Measurements from ENCODE around the gene PFN4.
A peak's percentile ranks its signal among the peaks of the same experiment; 100 is the strongest.
"Not testable (repeated sequence)": the region's sequence is repeated elsewhere in the genome, so short reads cannot be mapped to it uniquely, and the experiment has no call there.

The PFN4 gene

DNA sequence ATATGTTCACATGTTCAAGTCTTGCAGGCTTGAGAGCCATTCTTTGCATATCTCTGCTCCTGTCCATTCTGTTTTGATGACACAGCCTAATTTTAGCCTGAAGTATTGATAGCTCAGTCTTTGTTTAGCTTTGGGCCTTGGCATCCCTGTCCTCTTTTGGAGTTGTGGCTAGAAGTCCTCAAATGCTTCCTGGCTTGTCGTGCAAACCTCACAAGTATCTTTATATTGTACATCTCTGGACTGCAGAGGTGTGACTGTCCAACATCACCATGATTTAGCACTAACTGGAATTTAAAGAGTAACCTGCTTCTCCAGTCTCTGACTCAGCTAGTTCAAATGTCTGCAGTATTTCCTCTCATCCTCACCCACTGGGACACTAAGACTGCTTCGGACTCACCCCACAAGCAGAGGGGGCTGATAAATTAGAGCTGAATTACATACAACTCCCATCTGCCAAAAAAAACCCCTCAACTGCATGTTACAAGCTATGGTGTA is 11.7 kb downstream of the PFN4 start:
- DNase-seq (ENCODE audit: low read depth) = no peak

DNA sequence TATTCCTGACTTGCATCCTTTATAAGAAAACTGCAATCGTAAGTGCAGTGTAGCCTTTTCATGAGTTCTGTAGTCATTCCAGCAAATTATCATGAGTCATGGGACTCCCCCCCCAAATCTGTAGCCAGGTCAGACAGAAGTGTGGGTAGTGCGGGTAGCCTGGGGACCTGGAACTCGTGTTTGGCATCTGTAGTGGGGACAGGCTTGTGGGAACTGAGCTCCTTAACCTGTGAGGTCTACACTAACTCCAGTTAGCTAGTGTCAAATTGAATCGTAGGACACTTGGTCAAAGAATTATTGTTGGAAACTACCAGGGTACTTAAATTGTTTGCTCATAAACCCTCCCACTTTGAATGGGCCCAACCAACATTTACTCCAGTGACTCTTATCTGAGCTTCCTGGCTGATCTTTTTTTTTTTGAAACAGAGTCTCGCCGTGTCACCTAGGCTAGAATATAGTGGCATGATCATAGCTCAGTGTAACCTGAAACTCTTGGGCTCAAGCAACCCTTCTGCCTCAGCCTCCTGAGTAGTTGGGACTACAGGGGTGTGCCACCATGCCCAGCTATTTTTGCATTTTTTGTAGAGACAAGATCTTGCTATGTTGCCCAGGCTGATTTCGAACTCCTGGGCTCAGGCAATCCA is 12.4 kb downstream of the PFN4 start:
- DNase-seq (ENCODE audit: low read depth) = no peak

DNA sequence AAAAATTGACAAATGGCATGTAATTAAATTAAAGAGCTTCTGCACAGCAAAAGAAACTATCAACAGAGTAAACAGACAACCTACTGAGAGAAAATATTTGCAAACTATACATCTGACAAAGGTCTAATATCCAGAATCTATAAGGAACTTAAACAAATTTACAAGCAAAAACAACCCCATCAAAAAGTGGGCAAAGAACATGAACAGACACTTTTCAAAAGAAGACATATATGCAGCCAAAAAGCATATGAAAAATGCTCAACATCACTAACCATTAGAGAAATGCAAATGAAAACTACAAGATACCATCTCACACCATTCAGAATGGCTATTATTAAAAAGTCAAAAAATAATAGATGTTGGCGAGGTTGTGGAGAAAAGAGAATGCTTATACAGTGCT is 13.7 kb downstream of the PFN4 start:
- DNase-seq (ENCODE audit: low read depth) = not testable (repeated sequence)

DNA sequence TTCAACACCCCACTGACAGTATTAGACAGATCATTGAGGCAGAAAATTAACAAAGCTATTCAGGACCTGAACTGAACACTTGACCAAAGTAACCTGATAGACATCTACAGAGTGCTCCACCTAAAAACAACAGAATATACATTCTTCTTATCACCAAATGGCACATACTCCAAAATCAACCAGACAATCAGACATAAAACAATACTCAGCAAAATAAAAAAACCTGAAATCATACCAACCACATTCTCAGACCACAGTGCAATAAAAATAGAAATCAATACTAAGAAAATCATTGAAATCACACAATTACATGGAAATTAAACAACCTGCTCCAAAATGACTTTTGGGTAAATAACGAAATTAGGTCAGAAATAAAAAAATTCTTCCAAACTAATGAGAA is 15.8 kb downstream of the PFN4 start:
- DNase-seq (ENCODE audit: low read depth) = no peak

DNA sequence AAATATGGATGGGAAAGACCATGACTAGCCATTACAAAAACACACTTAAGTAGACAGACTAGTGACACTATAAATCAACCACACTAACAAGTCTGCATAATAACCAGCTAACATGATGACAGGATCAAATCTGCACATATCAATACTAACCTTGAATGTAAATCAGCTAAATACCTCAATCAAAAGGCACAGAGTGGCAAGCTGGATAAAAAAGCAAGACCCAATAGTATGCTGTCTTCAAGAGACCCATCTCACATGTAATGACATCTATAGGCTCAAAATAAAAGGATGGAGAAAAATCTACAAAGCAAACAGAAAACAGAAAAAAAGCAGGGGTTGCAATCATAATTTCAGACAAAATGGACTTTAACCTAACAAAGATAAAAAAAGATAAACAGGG is 16.3 kb downstream of the PFN4 start:
- DNase-seq (ENCODE audit: low read depth) = no peak

DNA sequence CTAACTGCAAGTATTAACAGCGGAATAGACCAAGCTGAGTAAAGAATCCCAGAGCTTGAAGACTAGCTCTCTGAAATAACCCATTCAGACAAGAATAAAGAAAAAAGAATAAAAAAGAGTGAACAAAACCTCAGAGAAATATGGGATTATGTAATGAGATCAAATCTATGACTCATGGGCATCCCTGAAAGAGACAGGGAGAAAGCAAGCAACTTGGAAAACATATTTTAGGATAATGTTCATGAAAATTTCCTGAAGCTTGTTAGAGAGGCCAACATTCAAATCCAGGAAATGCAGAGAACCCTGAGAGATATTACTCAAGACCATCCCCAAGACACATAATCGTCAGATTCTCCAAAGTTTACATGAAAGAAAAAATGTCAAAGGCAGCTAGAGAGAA is 17.3 kb downstream of the PFN4 start:
- no peak for DNase-seq (ENCODE audit: low read depth)

DNA sequence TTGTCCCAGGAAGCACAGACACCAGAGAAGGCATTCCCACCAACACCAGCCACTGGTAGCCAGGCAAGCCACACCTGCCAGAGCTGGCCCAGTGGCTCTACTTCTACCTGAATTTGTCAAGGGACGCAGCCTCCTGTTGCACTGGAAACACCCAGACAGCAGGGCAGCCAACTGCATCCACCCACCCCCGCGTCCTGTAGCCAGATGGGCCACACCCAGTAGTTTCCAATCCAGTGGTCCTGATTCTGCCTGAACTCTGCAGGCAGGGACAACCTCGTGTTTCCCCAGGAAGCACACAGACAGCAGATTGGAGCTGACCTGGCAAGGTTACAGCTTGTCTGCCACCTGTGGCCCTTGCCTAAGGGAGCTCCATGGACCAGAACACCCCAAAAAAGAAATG is 18.2 kb downstream of the PFN4 start:
- DNase-seq (ENCODE audit: low read depth) = no peak

DNA sequence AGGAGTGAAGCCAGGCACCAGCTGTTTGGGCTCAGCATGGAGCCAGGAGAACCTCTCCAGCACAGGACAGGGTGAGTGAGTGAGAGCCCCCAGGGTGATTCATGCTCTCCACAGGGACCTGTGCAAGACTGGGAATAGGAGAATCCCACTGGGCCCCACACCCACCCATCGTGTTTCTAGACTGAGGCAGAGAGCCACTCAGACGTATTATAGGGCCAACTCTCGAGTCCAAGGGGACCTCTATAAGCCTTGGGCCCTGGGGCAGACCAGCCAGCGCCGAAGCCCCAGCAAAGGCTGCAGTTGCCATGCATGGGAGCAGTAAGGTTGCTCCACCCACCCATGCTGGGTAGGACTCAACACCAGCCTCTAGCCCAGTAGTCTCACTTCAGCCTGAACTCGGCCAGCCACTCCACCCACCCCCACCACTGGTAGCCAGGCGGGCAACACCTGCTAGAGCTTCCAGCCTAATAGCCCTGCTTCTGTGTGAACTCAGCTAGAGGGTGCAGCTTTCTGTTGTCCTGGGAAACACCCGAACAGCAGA is 19.0 kb downstream of the PFN4 start:
- no peak for DNase-seq (ENCODE audit: low read depth)

DNA sequence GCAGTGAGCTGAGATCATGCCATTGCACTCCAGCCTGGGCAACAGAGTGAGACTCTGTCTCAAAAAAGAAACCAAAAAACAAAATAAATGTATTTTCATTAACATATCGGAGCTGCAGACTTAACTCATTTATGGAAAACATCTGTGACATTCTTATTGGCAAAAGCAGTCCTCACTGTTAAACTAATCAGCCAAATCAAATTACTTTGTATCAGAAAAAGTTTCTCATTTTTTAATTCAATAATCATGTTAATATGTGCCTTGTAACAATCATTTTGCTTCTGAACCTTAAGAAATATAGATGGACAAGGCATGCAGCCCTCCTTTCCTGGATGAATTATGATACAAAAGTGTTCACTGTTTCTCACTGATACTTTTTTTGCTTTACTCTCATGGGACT is 20.5 kb downstream of the PFN4 start:
- no peak for DNase-seq (ENCODE audit: low read depth)

DNA sequence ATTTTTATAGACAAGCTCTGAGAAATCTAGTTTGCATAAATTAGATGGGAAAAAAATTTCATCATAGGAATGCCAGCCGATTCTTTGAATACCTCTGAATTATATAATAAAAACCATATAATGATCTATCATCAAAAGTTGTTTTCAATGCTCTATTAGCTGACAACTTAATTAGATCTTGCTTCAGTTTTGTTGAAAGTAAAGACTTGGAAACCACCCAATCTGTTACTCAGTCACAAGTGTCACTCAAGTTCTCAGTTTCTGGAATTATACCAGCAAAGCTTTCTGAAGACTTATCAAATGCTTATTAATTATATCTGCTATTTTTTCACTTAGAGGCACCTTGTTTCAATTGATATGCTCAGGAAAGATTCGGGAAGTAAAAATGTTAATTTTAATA is 21.1 kb downstream of the PFN4 start:
- no peak for DNase-seq (ENCODE audit: low read depth)

DNA sequence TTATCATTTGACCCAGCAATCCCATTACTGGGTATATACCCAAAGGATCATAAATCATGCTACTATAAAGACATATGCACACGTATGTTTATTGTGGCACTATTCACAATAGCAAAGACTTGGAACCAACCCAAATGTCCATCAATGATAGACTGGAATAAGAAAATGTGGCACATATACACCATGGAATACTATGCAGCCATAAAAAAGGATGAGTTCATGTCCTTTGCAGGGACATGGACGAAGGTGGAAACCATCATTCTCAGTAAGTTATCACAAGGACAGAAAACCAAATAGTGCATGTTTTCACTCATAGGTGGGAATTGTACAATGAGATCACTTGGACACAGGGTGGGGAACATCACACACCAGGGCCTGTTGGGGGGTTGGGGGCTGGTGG is 22.4 kb downstream of the PFN4 start:
- not testable (repeated sequence) for DNase-seq (ENCODE audit: low read depth)

DNA sequence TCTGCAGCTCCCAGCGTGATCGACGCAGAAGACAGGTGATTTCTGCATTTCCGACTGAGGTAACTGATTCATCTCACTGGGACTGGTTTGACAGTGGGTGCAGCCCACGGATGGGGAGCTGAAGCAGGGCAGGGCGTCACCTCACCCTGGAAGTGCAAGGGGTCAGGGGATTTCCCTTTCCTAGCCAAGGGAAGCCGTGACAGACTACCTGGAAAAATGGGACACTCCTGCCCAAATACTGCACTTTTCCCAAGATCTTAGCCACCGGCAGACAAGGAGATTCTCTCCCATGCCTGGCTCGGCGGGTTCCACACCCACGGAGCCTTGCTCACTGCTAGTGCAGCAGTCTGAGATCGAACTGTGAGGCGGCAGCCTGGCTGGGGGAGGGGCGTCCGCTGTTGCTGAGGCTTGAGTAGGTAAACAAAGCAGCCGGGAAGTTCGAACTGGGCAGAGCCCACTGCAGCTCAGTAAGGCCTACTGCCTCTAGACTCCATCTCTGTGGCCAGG is 27.9 kb downstream of the PFN4 start:
- not testable (repeated sequence) for DNase-seq (ENCODE audit: low read depth)

DNA sequence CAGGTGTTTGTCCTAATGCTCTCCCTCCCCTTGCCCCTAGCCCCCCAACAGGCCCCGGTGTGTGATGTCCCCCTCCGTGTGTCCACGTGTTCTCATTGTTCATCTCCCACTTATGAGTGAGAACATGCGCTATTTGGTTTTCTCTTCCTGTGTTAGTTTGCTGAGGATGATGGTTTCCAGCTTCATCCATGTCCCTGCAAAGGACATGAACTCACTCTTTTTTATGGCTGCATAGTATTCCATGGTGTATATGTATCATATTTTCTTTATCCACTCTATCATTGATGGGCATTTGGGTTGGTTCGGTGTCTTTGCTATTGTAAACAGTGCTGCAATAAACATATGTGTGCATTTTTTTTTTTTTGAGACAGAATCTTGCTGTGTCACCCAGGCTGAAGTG is 29.9 kb downstream of the PFN4 start:
- DNase-seq (ENCODE audit: low read depth) = not testable (repeated sequence)

DNA sequence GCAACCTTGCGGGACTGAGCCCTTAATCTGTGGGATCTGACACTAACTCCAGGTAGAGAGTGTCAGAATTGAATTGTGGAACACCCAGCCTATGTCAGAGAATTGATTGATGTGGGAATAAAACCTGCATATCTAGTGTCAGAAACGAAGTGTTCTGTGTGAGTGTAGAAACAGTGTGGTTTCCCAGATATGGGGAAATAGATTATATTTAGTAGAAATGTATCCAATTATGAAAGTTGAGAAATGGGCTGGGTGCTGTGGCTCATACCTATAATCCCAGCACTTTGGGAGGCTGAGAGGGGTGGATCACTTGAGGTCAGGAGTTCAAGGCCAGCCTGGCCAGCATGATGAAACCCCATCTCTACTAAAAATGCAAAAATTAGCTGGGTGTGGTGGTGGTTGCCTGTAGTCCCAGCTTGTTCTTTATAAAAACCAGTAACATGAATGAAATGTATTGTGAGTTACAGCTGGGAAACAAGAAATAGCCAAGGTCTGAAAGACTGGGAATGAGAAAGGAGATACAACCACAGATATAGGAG is 34.2 kb downstream of the PFN4 start:
- no peak for DNase-seq (ENCODE audit: low read depth)

DNA sequence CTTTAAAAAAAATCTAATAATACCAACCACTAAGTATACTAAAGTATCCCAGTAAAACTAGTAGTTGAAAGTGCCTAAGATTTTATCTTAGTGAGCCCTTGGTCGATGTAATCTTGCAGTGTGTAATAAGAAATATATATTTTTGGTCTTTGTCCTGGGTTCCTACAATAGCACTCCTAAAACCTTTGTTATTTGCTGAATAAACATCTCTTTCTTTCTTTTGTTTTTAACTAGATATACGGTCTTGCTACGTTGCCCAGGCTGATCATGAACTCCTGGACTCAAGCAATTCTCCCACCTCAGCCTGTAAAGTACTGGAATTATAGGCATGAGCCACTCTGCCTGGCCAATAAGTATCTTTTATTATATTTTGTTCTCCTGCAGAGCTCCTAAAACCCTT is 36.1 kb downstream of the PFN4 start:
- DNase-seq (ENCODE audit: low read depth) = no peak

DNA sequence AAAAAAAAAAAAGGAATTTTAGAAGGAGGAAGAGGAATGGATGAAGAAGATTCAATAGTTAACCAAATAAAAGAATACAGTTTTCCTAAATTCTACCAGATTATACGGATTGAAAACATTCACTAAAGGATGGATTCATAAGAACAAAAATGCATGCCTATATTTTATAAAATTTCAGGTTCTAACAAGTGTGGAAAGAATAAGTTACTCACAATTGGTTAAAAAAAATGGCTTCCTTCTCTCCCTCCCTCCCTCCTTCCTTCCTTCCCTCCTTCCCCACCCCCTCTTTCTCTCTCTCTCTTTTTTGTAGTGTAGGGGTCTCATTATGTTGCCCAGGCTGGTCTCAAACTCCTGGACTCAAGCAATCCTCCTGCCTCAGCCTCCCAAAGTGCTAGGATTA is 36.9 kb downstream of the PFN4 start:
- DNase-seq (ENCODE audit: low read depth) = no peak

DNA sequence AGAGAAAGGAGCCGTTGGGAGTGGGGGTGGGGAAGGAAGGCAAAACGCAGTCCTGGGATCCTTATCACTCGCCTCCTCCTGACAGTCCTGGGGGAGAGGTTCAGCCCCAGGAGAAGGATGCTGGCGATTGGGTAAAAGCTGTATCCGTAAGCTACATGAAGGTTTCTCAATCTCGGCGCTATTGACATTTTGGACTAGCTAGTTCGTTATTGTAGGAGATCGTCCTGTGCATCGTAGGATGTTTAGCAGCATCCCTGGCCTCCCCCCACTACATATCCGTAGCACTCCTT is 38.0 kb downstream of the PFN4 start:
- DNase-seq (ENCODE audit: low read depth) = no peak

DNA sequence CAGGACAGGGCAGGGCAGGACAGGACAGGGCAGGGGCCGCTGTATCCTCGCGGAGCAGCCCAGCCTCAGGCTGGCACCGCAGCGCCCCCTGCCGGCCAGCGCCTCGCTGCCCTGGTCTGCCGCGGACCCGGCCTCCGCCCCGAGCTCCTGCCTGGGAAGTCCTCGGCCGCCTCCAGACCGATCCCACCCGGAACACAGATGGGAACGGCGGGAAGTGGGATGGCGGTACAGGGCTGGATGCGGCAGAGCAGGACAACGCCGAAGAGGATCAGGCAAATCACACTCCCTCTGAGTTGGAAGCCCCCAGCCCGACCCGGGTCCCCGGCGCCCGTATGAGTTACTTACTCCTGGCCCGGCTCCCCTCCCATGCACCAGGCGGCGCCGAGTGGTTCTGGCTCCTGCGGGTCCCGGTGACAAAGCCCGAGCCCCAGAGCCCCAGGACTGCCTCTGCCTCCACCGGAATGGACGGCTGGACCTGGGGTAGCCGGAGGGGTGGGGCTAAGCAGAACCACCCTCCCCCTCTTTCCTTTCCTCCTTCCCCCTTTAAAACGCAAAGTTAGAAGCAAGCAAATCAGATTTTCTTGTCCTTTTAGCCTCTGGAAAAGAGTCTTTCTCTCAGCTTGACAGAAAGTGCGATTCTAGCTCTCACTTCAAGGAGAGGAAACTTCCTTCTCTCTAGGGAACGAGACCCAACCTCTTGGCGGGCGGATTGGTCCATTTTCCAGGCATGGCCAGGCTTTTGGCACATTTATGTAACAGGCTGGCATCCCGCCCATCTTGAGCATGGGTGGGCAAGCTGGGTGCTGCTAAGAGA is 38.5 kb downstream of the PFN4 start, which contains the start of gene TP53I3:
Gene TP53I3, minus strand, starts transcription at position 449 of the 814 bp plus-strand sequence. CDS start 508 bp downstream, outside the sequence.
- peak; percentile 71 for DNase-seq (ENCODE audit: low read depth)

DNA sequence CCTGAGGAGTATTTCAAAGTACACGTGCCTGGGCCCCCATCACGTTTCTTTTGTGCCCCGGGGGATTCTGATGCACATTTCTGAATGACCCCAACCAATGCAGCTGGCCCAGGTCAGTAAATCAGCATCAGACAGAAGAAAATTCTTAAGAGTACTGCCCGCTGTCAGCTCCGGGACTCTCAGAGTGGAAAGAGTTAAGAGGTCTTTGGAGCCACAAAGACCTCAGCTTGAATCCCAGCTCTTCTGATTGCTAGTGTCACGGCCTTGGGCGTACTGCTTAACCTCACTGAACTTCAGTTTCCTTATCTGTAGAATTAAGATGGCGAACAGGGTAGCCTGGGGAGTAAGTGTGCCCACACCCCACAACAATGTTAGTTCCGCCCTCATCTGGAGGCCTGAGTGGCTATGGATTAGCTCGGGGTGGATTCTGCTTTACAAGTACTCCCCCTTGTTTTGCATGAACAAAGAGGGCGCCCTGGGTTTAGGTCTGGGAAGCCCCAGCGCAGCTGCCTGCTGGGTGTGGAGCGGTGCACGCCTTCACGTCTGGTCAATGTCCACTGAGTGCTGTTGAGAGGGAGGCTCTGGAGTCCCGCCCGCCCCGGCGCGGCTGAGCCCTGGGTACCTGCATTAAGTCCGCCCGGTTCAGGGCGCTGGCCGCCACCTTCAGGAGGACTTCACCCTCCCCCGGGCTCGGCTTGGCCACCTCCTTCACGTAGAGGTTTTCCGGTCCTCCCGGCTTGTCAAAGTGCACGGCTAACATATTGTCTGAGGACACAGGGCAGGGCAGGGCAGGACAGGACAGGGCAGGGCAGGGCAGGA is 39.4 kb downstream of the PFN4 start:
- no peak for DNase-seq (ENCODE audit: low read depth)

DNA sequence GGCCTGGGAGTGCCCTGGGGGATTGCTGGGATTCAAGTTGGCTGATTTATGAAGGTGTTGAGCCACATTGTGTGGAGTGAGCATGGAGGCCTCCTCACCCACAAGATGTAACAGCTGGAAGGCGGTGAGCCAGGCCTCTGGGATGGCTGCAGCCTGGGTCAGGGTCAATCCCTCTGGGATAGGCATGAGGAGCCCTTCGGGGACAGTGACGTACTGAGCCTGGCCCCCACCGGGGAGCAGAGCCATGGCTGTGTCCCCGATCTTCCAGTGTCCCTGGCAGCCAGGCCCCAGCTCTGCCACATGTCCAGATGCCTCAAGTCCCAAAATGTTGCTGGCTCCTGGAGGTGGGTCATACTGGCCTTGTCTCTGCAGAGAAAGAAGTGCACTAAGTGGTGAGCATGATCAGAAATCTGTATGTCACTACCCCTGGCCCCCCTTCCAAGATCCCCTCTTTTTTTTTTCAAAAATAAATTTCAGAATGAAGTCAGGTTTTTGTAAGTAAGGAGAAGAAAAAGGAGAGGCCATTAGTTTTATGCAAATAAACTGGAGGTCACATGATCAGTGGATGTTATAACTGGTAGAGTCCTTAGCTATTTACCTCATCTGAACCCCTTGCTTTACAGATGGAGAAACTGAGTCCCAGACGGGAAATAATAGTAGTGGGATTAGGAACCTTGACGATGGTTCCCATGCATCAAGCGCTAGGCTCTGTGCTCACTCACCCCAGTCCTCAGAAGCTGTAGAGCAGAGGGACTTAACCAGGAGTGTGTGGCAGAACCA is 40.2 kb downstream of the PFN4 start:
- no peak for DNase-seq (ENCODE audit: low read depth)

DNA sequence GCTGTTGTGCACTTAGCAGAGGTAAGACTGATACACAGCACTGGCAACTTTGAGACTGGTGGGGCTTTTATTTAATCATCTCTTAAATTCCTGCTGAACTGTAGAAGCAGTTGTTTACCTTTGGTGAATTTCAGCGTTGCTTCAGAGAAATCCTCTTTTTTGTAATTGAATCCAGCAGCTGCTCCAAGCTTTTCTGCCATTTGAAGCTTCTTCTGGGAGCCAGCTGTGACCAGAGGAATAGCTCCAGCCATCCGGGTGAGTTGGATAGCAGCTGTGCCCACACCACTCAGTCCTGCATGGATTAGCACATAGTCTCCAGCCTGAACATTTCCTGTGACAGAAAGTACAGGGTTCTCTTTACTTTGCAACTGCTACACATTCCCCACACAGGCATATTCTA is 42.4 kb downstream of the PFN4 start:
- no peak for DNase-seq (ENCODE audit: low read depth)

Measured in stimulated activated CD8-positive, alpha-beta memory T cell treated with anti-CD3 and anti-CD28 coated beads, Interleukin-12 subunit alpha, Interleukin-12 subunit beta, amount 100 ng/mL, for 4 hours (primary cell).